Measurements from ENCODE around the gene RARRES2.

RARRES2 gene

GRCh38 chr7:150337659-150338081 lies 3.8 kb downstream of the RARRES2 start:
- DNase-seq (ENCODE audit: low spot score) = no peak

GRCh38 chr7:150337179-150337578 lies 4.2 kb downstream of the RARRES2 start:
- DNase-seq (ENCODE audit: low spot score) = no peak

- no peak for DNase-seq (ENCODE audit: low spot score)
Measured at GRCh38 chr7:150336746-150337145, 4.7 kb downstream of the RARRES2 start.

GRCh38 chr7:150335774-150336112 lies 5.7 kb downstream of the RARRES2 start:
- DNase-seq (ENCODE audit: low spot score) = no peak

GRCh38 chr7:150335108-150335773 lies 6.2 kb downstream of the RARRES2 start:
- DNase-seq (ENCODE audit: low spot score) = no peak

- DNase-seq (ENCODE audit: low spot score) = no peak
Measured at GRCh38 chr7:150334108-150334507, 7.3 kb downstream of the RARRES2 start.

- DNase-seq (ENCODE audit: low spot score) = no peak
Measured at GRCh38 chr7:150333659-150334058, 7.8 kb downstream of the RARRES2 start.

- no peak for DNase-seq (ENCODE audit: low spot score)
Measured at GRCh38 chr7:150332852-150333635, 8.4 kb downstream of the RARRES2 start.

GRCh38 chr7:150330211-150330885 lies 11.1 kb downstream of the RARRES2 start:
- no peak for DNase-seq (ENCODE audit: low spot score)

GRCh38 chr7:150329331-150330120 lies 11.9 kb downstream of the RARRES2 start:
- DNase-seq (ENCODE audit: low spot score) = no peak

- no peak for DNase-seq (ENCODE audit: low spot score)
Measured at GRCh38 chr7:150327308-150327707, 14.1 kb downstream of the RARRES2 start.

- DNase-seq (ENCODE audit: low spot score) = no peak
Measured at GRCh38 chr7:150326657-150327268, 14.7 kb downstream of the RARRES2 start.

- DNase-seq (ENCODE audit: low spot score) = no peak
Measured at GRCh38 chr7:150325901-150326300, 15.5 kb downstream of the RARRES2 start.

- DNase-seq (ENCODE audit: low spot score) = no peak
Measured at GRCh38 chr7:150325110-150325611, 16.3 kb downstream of the RARRES2 start.

- no peak for DNase-seq (ENCODE audit: low spot score)
Measured at GRCh38 chr7:150324373-150324961, 17.0 kb downstream of the RARRES2 start.

- no peak for DNase-seq (ENCODE audit: low spot score)
Measured at GRCh38 chr7:150323682-150324372, 17.6 kb downstream of the RARRES2 start.

GRCh38 chr7:150322833-150323681 lies 18.4 kb downstream of the RARRES2 start, which contains the start of the genes ACTR3C and LRRC61:
TSS of gene ACTR3C (minus strand) at chr7:150323545. CDS start at chr7:150295296, 28,249 bp downstream.
TSS of gene LRRC61 (plus strand) at chr7:150323355. CDS start at chr7:150336862, 13,507 bp downstream.
- no peak for DNase-seq (ENCODE audit: low spot score)

GRCh38 chr7:150322114-150322832 lies 19.2 kb downstream of the RARRES2 start:
- no peak for DNase-seq (ENCODE audit: low spot score)

- no peak for DNase-seq (ENCODE audit: low spot score)
Measured at GRCh38 chr7:150321788-150322113, 19.7 kb downstream of the RARRES2 start.
